Stimulated activated CD8-positive, alpha-beta memory T cell treated with anti-CD3 and anti-CD28 coated beads, Interleukin-7, amount 100 ng/mL, for 1 hour (primary cell): ENCODE data around the gene FGFR4.

Source experiments
- DNase-seq, 2 donors: peaks; one replicate each; pipeline ENCODE4 v3.0.0-alpha.2; 2020; ENCODE audit warnings: low read depth in 2 of 2

Gene FGFR4

GRCh38 chr5:177085985-177086653 is 596 bp upstream of the FGFR4 start:
- no peak for DNase-seq

- DNase-seq = no peak
Observed at GRCh38 chr5:177087398-177088005, 787 bp downstream of the FGFR4 start.

- no peak for DNase-seq
Observed at GRCh38 chr5:177089127-177089526, 2.4 kb downstream of the FGFR4 start.

- no peak for DNase-seq
Observed at GRCh38 chr5:177089825-177090641, 3.3 kb downstream of the FGFR4 start.

GRCh38 chr5:177090813-177091212 is 4.1 kb downstream of the FGFR4 start:
- no peak for DNase-seq

- DNase-seq = no peak
Observed at GRCh38 chr5:177091232-177091631, 4.5 kb downstream of the FGFR4 start.

- no peak for DNase-seq
Observed at GRCh38 chr5:177092178-177093081, 5.7 kb downstream of the FGFR4 start.

- DNase-seq = no peak
Observed at GRCh38 chr5:177093082-177093712, 6.5 kb downstream of the FGFR4 start.

- DNase-seq = no peak
Observed at GRCh38 chr5:177093803-177094202, 7.1 kb downstream of the FGFR4 start.

GRCh38 chr5:177094224-177095087 is 7.7 kb downstream of the FGFR4 start:
- DNase-seq = no peak

- DNase-seq = no peak
Observed at GRCh38 chr5:177095088-177095669, 8.5 kb downstream of the FGFR4 start.

GRCh38 chr5:177096162-177097015 is 9.7 kb downstream of the FGFR4 start:
- DNase-seq = no peak

- no peak for DNase-seq
Observed at GRCh38 chr5:177097016-177097985, 10.6 kb downstream of the FGFR4 start.

GRCh38 chr5:177098120-177098469 is 11.4 kb downstream of the FGFR4 start:
- DNase-seq = no peak

GRCh38 chr5:177098470-177099141 is 11.9 kb downstream of the FGFR4 start:
- DNase-seq = no peak

GRCh38 chr5:177099422-177100093 is 12.8 kb downstream of the FGFR4 start:
- no peak for DNase-seq

- DNase-seq = no peak
Observed at GRCh38 chr5:177100714-177101121, 14.0 kb downstream of the FGFR4 start.
